HG03095 (cell line): ENCODE measurements around the gene AGAP1.
"Not testable (repeated sequence)": the region's sequence is repeated elsewhere in the genome, so short reads cannot be mapped to it uniquely, and the experiment has no call there.

Experiments used
- ATAC-seq: cut with Tn5 transposase; IDR thresholded peaks from one replicate; pipeline ENCODE4 v1.9.1; 2021; ENCODE audit warnings: moderate library complexity; ENCODE audit not compliant: unreplicated experiment

AGAP1 gene

DNA sequence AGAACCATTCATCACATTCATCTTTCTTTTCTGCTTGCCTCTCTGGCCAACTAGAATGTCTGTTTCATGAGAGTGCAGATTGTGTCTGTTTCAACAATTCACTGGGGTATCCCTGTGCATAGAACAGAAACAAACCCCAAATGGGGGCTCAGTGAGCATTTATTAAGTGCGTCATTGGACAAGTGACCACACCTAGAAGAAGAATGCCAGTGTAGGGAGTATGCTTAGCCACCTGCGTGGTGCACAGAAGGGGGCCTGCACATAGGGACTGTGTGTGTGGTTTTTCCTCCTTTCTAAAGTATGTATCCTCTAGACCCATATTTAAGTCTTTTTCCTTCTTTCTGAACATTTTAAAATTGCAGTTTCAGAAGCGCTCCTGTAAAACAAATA is 255.9 kb downstream of the AGAP1 start:
- ATAC-seq = no peak

DNA sequence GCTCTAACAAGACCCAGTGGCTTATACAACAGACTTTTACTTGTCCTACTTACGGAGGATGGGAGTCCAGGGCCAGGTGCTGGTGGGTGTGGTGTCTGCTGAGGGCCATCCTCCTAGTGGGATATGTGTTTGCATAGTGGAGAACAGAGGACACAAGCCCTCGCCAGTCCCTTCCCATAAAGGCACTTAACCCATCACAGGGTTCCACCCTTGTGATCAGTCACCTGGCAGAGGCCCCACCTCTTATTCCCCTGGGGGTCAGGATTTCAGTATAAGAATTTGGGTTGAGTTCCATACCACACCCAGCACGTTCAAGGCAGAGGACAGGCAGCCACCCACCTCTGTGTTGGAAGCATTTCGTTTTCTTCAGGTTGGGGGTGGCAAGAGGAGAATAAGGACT is 259.0 kb downstream of the AGAP1 start:
- ATAC-seq = no peak

DNA sequence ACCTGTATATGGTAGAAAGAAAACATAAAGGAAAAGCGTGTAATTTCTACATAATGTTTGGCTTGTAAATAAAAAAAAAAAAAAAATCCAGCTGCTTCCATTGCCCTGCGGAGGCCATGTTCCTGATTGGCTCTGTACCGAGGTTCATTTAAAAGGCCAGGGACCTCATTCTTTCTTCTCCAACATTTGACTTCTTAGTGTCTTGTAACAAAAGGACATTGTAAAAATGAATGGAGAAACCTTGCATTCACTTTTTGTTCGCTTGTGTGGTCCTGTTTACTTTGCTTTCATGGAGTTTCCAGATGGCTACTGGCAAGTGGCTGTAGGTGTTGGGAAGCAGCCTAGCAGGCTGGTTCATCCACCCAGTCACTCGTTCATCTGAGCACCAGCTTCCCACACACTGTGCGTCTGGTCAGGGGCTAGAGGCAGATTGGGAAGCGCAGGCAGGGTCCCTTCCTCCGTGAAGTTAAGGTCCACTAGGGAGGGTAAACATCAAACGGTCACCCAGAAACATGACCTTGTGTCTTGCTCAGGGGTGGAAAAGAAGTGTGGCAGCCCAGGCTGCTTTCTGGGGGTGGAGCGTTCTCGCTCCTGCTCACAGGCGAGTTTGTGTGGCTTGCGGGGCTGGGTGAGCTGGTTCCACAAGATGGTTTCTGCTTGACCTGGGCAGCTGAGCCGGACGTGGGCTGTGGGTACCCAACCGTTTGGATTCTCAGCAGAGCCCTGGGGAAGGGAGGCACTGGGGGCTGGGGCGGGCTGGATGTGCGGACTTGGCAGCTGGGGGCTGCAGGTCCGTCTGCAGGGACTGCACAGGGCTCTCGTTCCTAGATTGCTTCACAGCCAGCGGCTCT is 260.7 kb downstream of the AGAP1 start:
- ATAC-seq = no peak

DNA sequence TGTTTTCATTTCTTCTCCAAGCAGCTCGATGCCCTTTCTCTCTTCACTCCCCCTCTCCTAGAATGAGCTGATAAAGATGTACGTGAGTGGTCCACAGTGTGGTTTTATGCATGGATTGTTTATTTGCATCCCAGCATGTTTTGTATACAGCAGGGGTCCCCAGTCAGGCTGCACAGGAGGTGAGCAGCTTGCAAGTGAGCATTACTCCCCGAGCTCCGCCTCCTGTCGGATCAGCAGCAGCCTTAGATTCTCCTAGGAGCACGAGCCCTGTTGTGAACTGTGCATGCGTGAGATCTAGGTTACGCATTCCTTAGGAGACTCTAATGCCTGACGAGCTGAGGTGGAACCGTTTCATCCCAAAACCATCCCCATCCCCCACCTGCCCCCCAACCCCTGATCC is 262.6 kb downstream of the AGAP1 start:
- no peak for ATAC-seq

DNA sequence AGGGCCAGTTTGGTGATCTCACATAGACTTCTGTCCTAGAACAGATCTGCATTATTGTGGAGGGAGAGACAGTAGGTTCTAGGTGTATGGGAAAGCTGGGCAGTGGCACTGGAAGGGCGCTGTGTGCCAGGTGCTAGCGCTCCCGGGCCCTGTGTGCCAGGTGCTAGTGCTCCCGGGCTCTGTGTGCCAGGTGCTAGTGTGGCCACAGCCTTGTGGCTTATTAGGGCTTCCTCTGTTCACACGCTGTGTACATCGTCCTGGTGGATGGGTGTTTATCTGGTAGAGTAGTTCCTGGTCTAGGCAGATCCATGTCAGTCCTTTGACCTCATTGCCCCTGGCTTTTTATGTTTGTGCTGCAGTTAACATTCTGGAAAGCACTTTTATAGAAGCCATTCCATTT is 263.4 kb downstream of the AGAP1 start:
- no peak for ATAC-seq

DNA sequence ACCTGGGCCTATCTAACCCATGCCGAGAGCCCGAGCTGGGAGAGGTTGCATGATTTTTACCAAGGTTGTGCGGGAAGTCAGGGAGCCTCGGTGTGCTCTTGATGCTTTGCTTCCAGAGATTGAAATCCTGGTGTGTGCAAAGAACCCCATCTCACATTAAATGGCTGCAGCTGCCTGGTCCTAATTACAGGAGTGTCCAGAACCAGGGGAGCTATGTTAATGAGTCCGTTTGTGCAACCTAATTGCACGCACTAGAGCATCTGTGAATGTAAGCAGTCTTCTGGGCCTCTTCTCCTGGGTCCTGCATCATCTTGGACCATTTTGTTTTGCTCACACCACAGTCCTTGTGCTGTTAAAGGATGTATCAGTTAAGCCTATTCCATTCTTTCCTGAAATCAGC is 263.8 kb downstream of the AGAP1 start:
- ATAC-seq = no peak

DNA sequence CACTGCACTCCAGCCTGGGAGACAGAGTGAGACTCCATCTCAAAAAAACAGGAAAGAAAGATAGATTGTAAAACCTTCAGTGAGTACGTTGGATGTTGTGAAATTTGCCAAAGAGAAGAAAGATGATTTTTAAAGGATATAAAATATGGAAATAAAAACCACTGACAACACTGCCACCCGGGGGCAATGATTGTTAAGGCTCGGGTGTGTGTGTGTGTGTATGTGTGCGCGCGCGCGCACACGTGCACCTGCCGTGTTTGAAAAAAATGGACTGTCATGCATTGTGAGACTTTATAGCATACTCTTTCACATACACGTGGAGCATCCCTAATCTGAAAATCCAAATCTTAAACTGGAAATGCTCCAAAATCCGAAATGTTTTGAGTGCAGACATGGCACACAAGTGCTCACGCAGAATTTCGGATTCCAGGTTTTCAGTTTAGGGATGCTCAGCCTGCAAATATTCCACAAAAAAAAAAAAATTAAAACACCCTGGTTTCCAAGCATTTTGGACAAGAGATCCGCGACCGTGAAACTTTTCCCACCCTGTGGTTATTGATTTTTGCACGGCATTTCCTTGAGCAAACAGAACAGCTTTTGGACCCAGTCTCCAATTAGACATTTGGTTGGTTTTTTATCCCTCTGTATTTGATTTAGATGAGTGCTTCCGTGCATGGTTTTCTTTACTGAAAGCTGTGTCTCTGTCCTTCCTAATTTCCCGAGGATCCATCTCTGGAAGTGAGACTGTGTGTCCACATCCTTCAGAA is 269.2 kb downstream of the AGAP1 start:
- no peak for ATAC-seq

DNA sequence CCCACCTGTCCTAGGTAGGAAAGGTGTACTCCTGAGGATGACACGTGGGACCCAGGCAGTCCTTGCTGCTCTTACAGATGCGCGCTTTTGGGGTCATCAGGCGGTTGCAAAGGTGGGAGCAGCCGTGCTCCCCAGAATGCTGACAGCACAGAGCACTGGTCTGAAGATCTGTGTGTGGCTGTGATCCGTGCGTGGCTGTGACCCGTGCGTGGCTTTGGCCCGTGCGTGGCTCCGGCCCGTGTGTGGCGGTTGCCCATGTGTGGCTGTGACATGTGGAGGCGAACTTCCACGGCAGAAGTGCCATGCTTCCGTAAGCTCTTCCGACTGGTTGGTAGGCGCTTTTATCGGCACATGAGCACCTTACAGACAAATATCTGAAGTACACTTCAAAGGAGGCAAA is 270.0 kb downstream of the AGAP1 start:
- no peak for ATAC-seq

DNA sequence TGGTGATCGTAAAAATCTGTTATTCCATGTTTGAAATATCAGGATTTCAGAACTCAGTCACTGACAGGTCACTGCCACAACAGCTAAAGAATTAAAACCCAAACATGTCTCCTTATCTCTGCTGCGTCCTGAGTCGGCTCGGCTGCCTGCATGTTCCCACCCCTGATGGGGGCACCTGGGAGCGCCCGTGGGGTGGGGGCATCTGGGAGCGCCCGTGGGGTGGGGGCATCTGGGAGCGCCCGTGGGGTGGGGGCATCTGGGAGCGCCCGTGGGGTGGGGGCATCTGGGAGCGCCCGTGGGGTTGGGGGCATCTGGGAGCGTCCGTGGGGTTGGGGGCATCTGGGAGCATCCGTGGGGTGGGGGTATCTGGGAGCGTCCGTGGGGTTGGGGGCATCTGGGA is 270.6 kb downstream of the AGAP1 start:
- not testable (repeated sequence) for ATAC-seq

DNA sequence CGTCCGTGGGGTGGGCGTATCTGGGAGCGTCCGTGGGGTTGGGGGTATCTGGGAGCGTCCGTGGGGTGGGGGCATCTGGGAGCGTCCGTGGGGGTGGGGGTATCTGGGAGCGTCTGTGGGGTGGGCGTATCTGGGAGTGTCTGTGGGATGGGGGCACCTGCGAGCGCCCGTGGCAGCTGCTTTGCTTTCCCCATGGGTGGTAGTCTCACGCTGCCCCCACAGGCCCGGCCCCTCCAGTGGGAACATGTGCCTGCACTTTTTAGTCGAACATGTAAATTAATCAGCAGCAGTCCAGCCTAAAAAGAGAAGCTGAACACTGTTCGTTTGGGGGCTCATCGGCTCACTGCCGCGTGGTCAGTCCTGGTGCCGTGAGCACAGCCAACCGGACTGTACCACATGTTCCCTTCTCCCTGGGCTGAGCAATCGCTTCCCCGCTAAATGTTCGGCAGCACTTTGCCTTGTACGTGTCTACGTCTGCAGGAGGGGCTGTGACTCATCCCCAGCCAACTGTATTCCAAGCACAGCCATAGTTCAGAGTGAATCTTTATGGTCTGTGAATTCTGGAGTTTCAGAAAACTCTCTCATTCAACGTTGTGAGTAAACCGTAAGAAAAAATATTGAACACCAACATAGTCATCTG is 271.5 kb downstream of the AGAP1 start:
- ATAC-seq = no peak

DNA sequence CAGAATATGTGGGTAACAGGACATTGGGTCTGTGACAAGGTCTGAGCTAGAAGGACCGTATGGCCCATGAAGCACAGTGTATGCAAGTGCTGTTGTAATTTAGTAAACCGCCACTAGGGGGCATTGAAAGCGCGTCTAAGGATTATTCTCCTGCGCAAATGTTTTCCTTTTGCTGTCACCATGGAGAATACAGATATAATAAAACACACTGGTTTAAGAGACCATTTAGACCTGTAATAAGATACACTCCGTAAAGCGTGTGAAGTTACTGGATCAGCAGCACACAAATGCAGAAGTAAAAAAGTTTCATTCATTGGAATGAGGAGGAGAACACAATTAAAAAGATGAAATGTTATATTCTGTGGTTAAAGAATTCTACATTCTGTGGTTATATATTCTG is 272.4 kb downstream of the AGAP1 start:
- ATAC-seq = peak; percentile 52

DNA sequence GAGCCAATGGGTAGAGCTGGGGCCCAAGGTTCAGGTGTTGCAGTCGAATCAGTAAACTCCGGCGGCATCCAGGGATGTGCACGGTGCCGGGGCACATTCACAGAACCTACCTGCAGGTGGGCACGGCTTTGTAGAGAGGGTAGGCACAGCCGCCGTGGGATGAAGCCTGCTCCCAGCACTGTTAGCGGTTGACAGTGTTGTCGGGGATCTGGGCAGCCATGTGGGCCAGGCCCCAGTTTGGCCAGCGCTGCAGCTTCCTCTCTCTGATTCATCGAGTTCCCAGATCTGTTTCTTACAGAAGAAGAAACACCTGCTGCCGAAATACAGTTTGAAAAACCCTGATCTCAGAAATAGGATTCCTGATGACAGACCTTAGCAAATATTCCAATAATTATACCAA is 274.8 kb downstream of the AGAP1 start:
- no peak for ATAC-seq

DNA sequence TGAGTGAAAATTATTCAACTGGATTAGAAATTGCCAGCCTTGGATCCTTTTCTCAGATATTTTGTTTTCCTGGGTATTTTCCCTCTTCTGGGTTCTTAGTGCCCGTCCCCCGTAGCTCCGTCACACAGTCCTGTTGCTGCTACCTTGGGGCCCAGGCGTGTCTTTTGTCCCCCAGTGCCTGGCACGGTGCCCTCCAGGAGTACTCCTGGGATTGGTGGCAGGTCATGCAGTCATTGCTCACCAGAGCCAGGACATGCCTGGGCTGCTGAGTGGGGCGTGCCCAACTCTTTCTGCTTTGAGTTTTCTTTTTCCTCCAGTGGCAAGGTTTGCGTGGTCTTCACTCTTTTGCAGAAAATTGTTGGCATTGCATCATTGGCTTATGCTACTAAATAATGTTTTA is 275.2 kb downstream of the AGAP1 start:
- ATAC-seq = no peak

DNA sequence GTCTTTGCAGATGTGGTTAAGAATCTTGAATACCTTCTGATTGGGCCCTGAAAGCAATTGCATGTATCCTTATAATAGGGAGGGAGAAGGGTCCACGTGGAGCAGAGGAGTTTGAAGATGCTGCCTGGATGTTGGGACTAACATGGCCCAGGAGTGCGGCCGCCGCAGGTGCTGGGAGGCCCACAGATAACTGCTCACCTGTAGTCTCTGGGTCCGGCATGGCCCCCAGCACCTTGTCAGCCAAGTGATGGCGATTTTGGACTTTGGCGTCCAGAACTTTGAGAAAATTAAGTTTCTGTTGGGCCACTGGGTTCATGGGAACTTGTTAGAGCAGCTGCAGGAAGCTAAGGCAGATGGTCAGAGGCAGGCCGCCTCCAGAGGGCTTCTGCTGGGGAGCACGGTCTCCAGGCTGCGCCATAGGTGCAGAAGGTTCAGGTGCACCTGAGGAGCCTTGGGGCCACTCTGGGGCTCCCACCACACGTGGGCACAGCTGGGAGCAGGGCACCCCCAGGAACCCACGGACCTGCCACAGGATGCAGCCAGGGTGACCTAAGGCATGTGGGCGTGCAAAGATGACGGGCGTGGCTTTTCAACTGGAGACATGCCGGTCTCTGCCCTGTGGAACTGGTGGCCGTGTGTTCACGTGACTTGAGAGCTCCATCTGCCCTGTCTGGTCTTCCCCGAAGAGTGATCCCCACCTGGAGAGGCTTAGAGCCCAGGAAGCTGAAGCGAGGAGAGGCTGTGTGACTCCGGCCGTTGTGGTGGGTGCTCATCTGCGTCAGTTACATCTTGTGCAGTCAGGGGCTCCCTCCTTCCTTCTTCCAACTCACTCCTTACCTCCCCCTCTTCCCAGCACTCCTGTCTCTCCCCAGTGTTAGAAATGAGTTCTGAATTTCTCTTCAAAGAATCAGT is 277.3 kb downstream of the AGAP1 start:
- ATAC-seq = no peak

DNA sequence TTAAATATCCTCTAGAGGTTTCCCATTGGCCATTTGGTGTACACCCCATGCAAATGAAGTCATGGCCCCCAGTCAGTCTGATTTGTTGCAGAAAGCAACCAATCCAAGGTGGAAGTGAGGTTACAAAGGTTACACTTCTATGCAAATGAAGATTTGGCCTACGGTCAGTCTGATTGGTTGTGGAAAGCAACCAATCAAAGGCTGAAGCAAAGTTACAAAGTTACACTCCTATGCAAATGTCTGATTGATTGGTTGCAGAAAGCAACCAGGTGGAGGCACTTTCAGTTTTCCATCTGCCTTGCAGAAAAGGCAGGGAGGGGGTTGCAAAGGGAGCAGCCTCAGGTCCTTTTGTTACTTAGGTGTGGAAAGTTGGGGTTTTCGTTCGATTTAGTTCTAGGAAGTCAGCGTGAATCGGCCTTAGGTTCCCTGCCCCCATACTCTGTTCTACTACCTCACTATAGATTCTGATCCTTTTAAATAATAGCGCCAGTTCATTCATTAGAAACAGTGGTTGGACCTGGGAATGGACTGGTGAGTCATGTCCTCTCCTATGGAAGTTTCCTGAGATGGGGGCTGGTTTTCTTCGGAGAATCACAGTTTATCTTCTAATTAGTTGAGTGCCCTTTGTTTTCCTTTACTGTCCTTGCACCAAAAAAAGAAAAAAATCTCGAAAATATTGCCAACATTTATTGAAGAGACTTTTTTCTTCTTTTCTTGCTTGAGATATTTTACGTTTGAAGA is 279.5 kb downstream of the AGAP1 start:
- ATAC-seq = no peak

DNA sequence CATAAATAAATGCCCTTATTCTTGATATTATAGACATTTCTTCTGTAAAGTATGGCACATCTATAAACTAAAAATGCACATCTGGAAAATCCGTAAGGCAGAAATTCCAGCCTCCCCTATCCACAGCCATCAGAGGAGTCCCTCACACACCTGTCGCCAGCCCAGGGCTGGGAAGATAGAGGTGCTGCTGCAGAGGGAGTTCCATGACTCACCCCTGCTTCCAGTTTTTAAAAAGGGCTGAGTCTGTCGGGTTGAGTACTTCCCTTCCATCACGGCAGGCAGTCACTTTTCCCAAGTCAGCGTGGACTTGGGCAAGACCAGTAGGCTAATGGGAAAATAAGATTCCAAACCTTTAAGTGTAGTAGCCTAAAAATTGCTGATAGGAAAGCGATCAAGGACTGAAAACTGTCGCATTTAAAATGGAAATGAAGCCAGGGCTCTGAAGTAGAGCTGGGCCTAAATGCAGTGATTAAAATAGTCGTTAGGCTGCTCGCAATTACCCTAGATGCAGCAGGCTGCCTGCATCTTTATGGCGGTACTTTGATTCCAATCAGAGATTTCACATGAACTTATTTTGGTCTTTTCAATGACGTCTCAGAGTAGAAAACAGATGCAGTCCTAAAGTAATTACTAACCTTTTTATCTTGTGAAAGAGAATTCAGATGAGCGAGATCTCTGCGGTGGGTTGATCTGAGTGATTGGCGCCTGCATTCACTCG is 280.5 kb downstream of the AGAP1 start:
- ATAC-seq = no peak

DNA sequence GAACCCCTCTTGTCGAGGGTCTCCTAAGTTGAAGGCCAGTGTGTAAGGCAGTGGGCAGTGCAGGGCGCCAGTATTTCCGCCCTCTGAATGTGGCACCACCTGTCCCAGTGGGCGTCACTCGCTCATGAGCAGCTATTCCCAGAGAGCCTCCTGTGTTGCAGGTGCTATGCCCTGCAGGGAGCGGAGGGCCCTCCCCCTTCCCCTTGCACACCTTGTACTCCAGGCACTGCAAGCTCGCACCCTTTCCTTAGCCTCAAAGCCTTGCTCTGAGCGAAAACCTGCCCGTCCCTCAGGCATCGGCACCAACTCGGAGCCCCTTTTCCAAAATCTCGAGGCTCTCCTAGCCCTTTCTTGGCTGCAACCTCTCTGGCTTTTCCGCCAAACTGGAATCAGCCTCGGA is 282.7 kb downstream of the AGAP1 start:
- no peak for ATAC-seq

DNA sequence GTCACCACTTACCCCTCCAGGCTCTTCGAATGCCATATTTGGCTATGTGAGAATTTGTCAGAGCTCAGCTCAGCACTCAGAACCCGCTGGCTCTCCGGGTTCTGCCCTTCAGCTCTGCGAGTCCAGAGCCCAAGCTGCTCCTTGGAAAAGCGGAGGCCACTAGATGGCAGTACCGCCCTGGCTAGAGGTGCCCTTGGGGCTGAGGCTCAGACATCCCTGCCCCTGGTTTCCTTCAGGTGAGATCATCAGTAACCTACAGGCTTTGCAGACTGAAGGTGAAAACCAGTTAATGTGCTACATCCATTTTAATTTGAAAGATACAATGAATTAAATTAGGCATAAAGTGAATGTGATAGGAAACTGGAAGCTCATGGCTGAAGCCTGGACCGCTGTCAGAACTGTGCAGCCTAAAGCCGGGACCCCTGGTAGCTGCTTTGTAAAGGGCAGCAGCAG is 285.6 kb downstream of the AGAP1 start:
- ATAC-seq = peak; percentile 62

DNA sequence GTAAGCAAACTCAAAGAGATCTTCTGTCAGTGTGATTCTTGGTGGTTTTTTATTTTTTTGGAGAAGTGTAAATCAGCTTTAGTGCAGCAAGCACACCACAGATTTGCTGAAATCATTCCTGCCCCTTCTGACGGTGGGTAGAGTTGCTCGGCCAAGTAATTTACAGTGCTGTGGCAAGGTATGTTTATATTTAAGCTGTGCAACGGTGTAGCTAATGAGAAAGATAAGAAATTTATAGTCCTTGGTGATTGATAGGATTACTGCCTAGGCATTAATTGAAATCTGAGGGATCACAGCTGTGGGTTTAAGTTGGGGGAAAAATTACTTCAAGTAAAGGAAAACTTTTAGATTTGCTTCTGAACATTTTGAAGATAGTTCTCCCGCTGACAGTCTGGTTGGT is 286.6 kb downstream of the AGAP1 start:
- no peak for ATAC-seq
